Upper lobe of left lung (tissue), 6 donors: ENCODE measurements around the gene LENEP. TPM values are rescaled to one million over a fixed set of nuclear protein-coding genes. Genes with fewer than 3 reads are reported as not detected.

Experiments used
- ATAC-seq, 2 donors: fragments of 200-7000 bp; cut with Tn5 transposase; one replicate each; pipeline ENCODE4 v1.9.1; 2022; ENCODE audit warnings: mild to moderate bottlenecking in 2 of 2, moderate library complexity in 2 of 2; ENCODE audit not compliant: low FRiP score in 2 of 2
- DNase-seq, 2 donors: peaks; one replicate each; pipeline ENCODE4 v3.0.0-alpha.2; 2019 to 2020
- H3K27ac ChIP-seq, 4 donors: fragments of 200-600 bp; sonication (generic); one replicate each; pipeline ENCODE4 v1.5.1; 2016 to 2019
- H3K27me3 ChIP-seq, 4 donors: fragments of 200-600 bp; sonication (generic); one replicate each; pipeline ENCODE4 v1.5.1; 2017 to 2019
- H3K36me3 ChIP-seq, 4 donors: fragments of 200-600 bp; sonication (generic); one replicate each; pipeline ENCODE4 v1.5.1; 2016 to 2019
- H3K4me1 ChIP-seq, 4 donors: fragments of 200-600 bp; sonication (generic); one replicate each; pipeline ENCODE4 v1.5.1; 2018 to 2019
- H3K4me3 ChIP-seq, 4 donors: fragments of 200-600 bp; sonication (generic); one replicate each; pipeline ENCODE4 v1.5.1; 2017 to 2019; ENCODE audit warnings: mild to moderate bottlenecking in 2 of 4, moderate library complexity in 1 of 4
- H3K9me3 ChIP-seq, 4 donors: fragments of 200-600 bp; sonication (generic); one replicate each; pipeline ENCODE4 v1.5.1; 2018 to 2019
- EP300 ChIP-seq, 4 donors: sonication (generic); formaldehyde crosslinking; IDR thresholded peaks; one replicate each; pipeline ENCODE4 v1.5.1; 2017; ENCODE audit warnings: antibody characterized with exemption in 4 of 4, control low read depth in 2 of 4
- POLR2A ChIP-seq, 4 donors: fragments of 450-650 bp; IDR thresholded peaks; one replicate each; pipeline ENCODE4 v1.5.1; 2016 to 2017; ENCODE audit warnings: antibody characterized with exemption in 4 of 4, mild to moderate bottlenecking in 2 of 4
- POLR2AphosphoS5 ChIP-seq, 2 donors: sonication (generic); formaldehyde crosslinking; IDR thresholded peaks; one replicate each; pipeline ENCODE4 v1.5.1; 2017; ENCODE audit warnings: antibody characterized with exemption in 2 of 2
- WGBS, 2 donors: methylation state at CpG; one replicate each; pipeline ENCODE4 v1.1.5; 2017 to 2018; 5-methylcytosine and 5-hydroxymethylcytosine counted together
- total RNA-seq, 6 donors: library from RNA; depleted of rRNA in 4 of 6; stranded (reverse); fragments of >200 nt in 4 of 6; gene quantifications; one replicate each; pipeline versions ENCODE4 v1.1.0 to v1.2.1, GENCODE V29; 2016 to 2021
- TF ChIP-seq, protein P1 (sequence below), 6 experiments: fragments of 450-650 bp in 4 of 6; fragments of 200-600 bp in 2 of 6; sonication (generic) in 2 of 6; IDR thresholded peaks; one replicate each; pipeline ENCODE4 v1.5.1; 2016 to 2019; ENCODE audit warnings: antibody characterized with exemption in 6 of 6
- donor health status: DM: no; HTN: no; CAD: no; lungs with moderate emphysema.
- donor health status: DM: no; HTN: yes; CAD: no; lungs with severe emphysema.

LENEP gene
- total RNA-seq, 6 donors from 2014 or later, result 0.57 to 1.0 TPM; not detected in 4

- TF ChIP-seq EP300 (IDR thresholded peaks at IDR 0.05) (no peak), POLR2A (IDR thresholded peaks at IDR 0.05) (no peak), POLR2AphosphoS5 (IDR thresholded peaks at IDR 0.05) (no peak)
- TF ChIP-seq, protein P1, sequence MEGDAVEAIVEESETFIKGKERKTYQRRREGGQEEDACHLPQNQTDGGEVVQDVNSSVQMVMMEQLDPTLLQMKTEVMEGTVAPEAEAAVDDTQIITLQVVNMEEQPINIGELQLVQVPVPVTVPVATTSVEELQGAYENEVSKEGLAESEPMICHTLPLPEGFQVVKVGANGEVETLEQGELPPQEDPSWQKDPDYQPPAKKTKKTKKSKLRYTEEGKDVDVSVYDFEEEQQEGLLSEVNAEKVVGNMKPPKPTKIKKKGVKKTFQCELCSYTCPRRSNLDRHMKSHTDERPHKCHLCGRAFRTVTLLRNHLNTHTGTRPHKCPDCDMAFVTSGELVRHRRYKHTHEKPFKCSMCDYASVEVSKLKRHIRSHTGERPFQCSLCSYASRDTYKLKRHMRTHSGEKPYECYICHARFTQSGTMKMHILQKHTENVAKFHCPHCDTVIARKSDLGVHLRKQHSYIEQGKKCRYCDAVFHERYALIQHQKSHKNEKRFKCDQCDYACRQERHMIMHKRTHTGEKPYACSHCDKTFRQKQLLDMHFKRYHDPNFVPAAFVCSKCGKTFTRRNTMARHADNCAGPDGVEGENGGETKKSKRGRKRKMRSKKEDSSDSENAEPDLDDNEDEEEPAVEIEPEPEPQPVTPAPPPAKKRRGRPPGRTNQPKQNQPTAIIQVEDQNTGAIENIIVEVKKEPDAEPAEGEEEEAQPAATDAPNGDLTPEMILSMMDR (IDR thresholded peaks at IDR 0.05), result no peak
- ATAC-seq (no peak), DNase-seq (peak in 1 of 2 donors; percentile 54)
- no peak overlapping the region for H3K27ac ChIP-seq
- peaks cover 22 to 28% (median 25%) of the 10 kb centered on the region in 4 donors for H3K4me1 ChIP-seq
- no peaks in the 10 kb centered on the region for H3K9me3 ChIP-seq
- peaks cover 2 to 48% (median 28%) of the 10 kb centered on the region in 4 donors for H3K36me3 ChIP-seq
- H3K27me3 ChIP-seq, result no peaks in the 10 kb centered on the region
- no peak overlapping the region for H3K4me3 ChIP-seq
- WGBS, 2 donors, result 82 to 87% methylated on average over 10 to 16 of the region's 17 CpGs
Measured at GRCh38 chr1:154945962-154946850, 47.2 kb upstream of the LENEP start.

DNA sequence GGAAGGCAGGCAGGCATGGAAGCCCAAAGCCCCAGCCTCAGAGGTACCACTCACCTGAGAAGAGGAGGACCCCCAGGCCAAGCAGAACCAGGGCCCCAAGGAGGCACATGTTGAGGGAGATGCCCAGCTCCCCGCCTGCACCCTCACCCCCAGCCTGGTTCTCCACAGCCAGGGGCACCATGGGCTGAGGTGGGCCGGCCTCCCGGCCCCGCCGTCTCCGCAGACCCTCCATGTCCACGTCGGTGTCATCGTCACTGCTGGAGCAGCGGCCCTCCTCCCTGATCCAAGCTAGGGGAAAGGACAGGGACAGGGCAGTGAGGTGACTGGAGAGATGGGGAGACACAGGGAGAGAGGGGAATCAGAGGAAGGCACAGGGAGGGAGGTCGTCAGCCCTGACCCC lies 45.3 kb upstream of the LENEP start:
- WGBS, 2 donors, result 93 to 95% methylated on average over 10 to 11 of the region's 11 CpGs
- no peaks in the 10 kb centered on the region for H3K27me3 ChIP-seq
- no peaks in the 10 kb centered on the region for H3K9me3 ChIP-seq

GRCh38 chr1:154951901-154952657 lies 41.3 kb upstream of the LENEP start:
- H3K27me3 ChIP-seq, result no peaks in the 10 kb centered on the region
- H3K4me1 ChIP-seq, result peaks cover 32 to 51% (median 37%) of the 10 kb centered on the region in 4 donors
- peak overlapping the region in 1 of 4 donors; percentile 11 for H3K27ac ChIP-seq
- 70 to 75% methylated on average over 14 to 15 of the region's 15 CpGs for WGBS, 2 donors
- DNase-seq (peak in 1 of 2 donors; percentile 63), ATAC-seq (no peak)
- peak overlapping the region in 1 of 4 donors; percentile 5 for H3K4me3 ChIP-seq
- no peak for TF ChIP-seq EP300 (IDR thresholded peaks at IDR 0.05)
- TF ChIP-seq POLR2A (IDR thresholded peaks at IDR 0.05), result no peak
- TF ChIP-seq, protein P1 (IDR thresholded peaks at IDR 0.05), result no peak
- TF ChIP-seq POLR2AphosphoS5 (IDR thresholded peaks at IDR 0.05), result no peak
- H3K36me3 ChIP-seq, result peaks cover 8 to 27% (median 21%) of the 10 kb centered on the region in 4 donors
- no peaks in the 10 kb centered on the region for H3K9me3 ChIP-seq

More for the DNA sequence above, 45.3 kb upstream of the LENEP start:
- peak in 1 of 2 donors; percentile 74 for DNase-seq
- TF ChIP-seq EP300 (IDR thresholded peaks at IDR 0.05), result no peak
- TF ChIP-seq, protein P1 (IDR thresholded peaks at IDR 0.05), result no peak
- no peak for TF ChIP-seq POLR2AphosphoS5 (IDR thresholded peaks at IDR 0.05)
- no peak for TF ChIP-seq POLR2A (IDR thresholded peaks at IDR 0.05)
- Histone ChIP-seq H3K27ac (no peak overlapping the region), H3K4me3 (no peak overlapping the region), H3K4me1 (peaks cover 10 to 26% (median 14%) of the 10 kb centered on the region in 4 donors), H3K36me3 (peaks cover 8 to 48% (median 30%) of the 10 kb centered on the region in 4 donors)
- no peak for ATAC-seq

DNA sequence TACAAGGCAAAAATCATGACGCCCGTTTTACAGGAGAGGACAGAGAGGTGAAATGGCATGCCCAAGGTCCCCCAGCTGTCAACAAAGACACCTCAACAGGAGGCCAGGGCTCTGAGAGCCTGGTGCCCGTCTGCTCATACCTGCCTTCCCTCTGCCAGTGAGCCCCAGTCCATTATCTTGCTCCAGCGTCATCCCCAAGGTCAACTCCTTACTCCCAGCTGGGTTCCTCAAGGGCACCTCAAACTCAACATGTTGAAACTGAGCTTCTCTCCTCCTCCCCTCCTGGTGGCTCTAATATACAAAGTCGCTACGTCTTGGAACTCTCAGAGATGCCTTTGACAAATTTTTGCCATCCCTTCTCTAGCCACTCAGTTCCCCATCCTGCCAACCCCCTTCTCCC lies 40.7 kb upstream of the LENEP start:
- no peak for TF ChIP-seq POLR2AphosphoS5 (IDR thresholded peaks at IDR 0.05)
- TF ChIP-seq, protein P1 (IDR thresholded peaks at IDR 0.05), result no peak
- no peak for TF ChIP-seq EP300 (IDR thresholded peaks at IDR 0.05)
- no peak for TF ChIP-seq POLR2A (IDR thresholded peaks at IDR 0.05)
- H3K27ac ChIP-seq, result peak overlapping the region in 1 of 4 donors; percentile 11
- peaks cover 8 to 23% (median 16%) of the 10 kb centered on the region in 4 donors for H3K36me3 ChIP-seq

More for the DNA sequence above, 40.7 kb upstream of the LENEP start:
- Histone ChIP-seq H3K4me1 (peaks cover 32 to 57% (median 40%) of the 10 kb centered on the region in 4 donors), H3K9me3 (no peaks in the 10 kb centered on the region), H3K4me3 (no peak overlapping the region), H3K27me3 (no peaks in the 10 kb centered on the region)
- 85 to 90% methylated on average over 6 of the region's 6 CpGs for WGBS, 2 donors
- DNase-seq (no peak), ATAC-seq (no peak)
